GM19328 (cell line): ENCODE measurements around the gene RDX.
"Not testable (repeated sequence)": the region's sequence is repeated elsewhere in the genome, so short reads cannot be mapped to it uniquely, and the experiment has no call there.

Source experiments
- ATAC-seq: cut with Tn5 transposase; IDR thresholded peaks from one replicate; pipeline ENCODE4 v1.9.1; 2021; ENCODE audit warnings: mild to moderate bottlenecking, moderate library complexity; ENCODE audit not compliant: unreplicated experiment

The RDX gene

DNA sequence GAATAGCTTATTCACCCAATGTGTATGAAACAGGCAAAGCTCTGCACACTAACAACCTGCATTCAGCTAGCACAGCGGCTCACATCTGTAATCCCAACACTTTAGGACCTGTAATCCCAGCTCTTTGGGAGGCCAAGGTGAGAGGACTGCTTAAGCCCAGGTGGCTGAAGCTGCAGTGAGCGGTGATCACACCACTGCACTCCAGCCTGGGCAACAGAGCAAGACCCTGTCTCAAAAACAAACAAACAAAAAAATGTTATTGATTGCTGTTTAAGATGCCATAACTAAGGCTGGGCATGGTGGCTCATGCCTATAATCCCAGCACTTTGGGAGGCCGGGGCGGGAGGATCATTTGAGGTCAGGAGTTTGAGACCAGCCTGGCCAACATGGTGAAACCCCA, 15.8 kb downstream of the RDX start:
- ATAC-seq: not testable (repeated sequence)

DNA sequence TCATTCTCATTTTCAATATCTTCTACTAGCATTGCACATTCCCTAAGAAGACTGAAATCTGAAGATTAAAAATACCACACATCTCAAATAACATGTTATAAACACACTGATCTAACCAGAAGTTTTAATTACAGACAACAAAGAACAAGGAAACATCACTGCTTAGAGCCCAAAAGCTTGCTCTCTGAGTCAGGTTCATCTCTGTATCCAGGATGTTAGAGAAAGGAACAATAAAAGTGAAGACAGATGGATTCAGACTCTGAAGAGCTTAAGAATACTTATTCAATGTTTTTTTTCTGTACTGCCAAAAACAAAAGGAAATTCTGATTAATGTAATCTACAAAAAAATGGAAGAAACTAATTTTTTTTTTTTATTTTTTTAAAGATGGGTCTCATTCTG, 16.5 kb downstream of the RDX start:
- ATAC-seq: no peak

DNA sequence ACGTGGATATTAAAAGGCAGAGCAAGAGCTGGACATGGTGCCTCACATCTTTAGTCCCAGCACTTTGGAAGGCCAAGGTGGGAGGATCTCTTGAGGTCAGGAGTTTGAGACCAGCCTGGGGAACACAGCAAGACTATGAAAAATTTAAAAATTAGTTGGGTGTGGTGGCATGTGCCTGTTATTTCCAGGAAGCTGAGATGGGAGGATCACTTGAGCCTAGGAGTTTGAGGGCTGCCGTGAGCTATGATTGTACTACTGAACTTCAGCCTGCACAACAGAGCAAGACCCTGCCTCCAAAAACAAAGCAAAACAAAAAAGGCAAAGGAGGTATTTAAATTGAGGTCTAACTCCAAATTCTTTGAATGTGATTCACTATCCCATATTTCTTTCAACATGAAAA, 23.5 kb downstream of the RDX start:
- ATAC-seq: no peak

DNA sequence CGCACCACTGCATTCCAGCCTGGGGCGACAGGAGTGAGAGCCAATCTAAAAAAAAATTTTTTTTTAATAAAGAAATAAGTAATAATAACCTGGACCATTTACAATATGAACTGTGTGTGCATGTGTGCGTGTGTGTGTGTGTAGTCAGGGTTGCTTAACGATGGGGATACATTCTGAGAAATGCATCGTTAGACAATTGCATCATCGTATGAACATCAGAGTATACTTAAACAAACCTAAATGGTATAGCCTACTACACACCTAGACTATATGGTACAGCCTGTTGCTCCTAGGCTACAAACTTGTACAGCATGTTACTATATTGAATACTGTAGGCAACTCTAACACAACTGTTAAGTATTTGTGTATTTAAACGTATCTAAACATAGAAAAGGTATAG, 26.4 kb downstream of the RDX start:
- ATAC-seq: no peak

DNA sequence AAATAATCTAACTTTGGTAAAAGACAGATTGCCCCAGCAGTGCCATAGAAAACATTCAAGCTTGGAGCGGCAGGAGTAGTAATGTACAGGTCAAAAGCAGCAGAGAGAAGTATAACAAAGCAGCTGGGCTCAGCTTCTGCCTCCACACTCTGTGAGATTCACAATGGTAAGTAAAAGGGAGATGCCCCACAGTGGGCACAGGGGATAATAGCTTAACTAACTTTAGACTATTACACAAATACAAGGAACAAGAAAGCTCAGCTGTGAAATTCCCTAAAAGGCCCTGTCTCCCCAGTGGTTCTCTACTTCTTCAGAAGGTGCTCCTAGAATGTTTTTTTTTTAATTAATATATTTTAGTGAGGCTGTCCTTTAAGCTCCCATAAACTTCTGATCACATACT, 28.0 kb downstream of the RDX start:
- ATAC-seq: no peak

DNA sequence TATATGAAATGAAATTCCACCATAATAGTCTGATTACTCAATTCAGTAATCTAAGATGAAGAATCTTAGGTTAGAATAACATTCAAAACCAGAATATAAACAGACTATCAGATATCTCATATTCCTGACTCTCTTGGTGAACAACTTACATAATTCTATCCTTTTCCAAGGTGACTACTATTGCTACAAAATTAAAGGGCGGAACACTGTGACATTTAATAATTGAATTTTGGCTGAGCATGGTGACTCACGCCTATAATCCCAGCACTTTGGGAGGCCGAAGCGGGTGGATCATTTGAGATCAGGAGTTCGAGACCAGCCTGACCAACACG, 34.4 kb downstream of the RDX start:
- ATAC-seq: no peak

DNA sequence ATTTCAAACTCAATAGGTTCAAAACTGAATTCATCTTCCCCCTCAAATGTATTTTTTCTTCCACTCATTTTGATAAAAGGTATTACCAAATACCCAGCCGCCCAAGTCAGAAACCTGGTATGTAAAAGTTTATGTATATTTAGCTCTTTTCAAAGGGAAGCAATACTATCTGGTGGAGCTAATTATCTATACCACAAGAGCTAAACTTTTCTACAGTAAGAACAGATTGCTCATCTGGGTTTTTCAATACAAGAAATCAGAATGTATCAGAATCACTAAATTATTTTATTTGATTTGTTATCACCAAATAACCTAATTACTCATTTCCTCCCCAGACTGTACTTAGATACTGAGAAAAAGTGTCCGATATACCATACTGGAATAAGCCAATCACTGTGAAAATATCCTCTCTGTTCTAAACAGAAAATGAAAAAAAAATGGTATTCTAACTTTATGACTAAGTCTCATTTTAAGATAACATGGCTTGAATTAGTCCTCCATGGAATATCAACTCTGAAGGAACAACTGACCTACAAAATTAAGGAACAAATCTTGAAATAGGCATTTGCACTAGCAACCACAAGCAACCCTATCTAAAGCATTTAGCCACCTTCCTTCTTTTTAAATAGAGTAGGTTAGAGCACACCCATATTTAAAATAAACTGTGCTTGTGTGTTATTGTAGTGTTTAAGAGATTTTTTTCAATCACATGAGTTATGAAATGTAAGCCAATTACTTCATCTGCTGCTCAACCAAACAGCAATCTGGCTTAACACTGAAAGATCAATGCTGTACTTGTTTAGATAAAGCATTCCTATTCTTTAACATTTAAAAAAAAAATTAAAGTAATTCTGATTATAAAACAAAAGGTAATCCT, 35.0 kb downstream of the RDX start:
- no peak for ATAC-seq

DNA sequence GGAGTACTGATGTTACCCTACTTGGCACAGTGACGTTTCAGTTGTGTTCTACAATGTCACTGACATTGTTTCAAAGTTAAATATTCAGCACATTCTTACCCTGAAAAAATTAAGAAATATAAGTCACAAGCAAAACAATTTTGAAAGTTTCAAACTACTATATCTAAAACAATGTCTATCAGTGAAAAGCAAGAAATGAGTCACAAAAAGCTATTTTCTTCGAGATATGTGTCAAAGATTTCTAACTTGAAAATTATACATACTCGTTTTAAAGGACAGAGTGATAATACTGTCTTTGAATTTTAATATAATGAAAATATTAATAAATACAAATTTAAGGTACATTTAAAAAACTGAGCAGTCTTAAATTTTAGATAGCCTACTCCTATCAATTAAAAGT, 42.9 kb downstream of the RDX start:
- no peak for ATAC-seq

DNA sequence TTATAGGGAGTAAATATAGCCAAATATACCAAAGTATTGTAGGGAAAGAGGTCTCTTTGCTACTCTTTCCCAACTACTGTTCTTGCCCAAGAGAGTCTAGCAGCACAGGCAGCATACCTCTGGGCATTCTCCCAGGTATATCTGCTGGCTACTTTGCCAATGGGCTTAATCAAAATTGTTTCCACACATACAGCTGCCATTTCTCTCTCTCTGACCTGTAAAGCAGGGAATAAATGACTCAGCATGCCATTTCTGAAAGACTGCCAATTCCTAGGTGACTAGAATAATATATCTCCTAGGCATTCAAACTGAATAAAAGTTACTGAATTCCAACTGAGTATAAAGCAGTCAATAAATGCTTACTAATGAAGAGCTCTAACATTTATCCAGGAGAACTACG, 44.6 kb downstream of the RDX start:
- ATAC-seq: no peak

DNA sequence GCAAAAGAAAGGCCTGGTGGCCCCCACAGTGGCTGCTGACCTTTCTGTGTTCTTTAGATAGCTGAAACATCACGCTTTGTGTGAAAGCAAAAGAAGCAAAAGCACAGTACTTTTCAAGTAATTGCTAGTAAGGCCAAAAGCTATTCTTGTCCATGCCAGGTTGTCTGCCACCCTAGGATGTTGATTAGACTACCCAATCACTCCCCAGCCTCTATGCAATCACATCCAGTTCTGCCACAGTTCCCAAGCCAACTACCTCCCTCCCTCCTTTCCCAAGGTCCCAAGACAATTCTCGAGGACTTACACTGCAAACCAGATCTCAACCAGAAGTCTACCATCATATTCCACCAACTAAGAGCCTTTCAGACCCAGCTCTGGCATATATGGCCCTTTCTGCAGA, 46.2 kb downstream of the RDX start:
- no peak for ATAC-seq

DNA sequence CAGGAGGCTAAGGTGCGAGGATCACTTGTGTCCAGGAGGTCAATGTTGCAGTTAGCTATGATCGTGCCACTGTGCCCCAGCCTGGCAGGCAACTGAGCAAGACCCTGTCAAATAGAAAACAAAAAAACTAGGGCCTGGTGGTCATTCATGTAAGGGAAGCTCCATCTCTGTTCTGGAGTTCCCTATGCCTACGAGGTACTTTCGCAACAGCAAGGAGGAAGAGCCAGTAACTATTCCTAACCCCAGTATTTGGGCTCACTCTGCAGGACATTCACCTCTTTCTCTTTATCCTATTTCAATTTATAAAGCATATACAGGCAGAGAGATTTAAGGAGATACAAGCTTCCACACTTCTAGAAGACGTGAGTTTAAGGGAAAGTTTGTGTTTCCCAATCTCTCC, 46.6 kb downstream of the RDX start:
- ATAC-seq: no peak

DNA sequence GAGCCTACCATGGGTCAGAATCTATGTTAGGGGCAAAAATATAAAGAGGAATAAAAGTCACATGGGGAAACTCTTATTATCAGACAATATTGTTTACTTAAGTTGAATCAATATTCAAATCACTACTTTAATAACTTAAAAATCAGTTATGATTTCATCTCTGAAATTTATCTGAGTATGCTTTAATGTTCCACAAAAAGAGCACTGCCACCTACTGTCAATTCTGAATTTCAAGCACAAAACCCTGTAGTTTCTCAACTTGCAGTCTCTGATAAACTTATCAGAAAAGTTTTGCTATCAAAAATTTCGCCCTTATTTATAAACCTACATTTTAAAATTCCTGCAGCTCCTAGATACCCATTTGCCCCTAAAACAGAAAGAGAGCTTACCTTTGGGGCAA, 47.3 kb downstream of the RDX start:
- ATAC-seq: no peak

DNA sequence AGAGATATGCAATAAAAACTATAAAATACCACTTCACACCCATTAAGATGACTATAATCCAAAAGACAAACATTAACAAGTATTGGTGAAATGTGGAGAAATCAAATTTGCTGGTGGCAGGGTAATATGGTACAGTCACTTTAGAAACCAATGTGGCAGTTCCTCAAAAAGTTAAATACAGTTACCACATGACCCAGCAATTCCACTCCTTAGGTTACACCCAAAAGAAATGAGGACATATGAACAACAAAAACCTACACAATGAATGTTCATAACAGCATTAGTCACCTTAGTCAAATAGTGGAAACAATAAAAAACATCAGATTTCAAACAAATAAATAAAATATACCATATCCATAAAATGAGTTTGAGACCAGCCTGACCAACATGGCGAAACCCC, 52.6 kb downstream of the RDX start:
- ATAC-seq: no peak

DNA sequence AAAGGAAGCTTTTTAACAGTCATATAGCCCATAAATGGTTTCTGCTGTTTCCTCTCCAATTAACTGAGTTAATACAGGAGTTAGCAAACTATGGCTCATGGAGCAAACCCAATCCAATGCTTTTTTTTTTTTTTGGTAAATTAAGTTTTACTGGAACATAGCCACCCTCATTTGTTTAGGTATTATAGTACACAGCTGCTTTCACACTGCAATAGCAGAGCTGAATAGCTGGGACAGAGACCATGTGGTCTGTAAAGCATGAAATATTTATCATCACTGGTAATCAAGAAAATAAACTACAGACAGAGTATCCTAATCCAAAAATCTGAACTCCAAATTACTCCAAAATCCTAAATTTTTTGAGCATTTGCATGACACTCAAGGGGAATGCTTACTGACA, 53.7 kb downstream of the RDX start:
- no peak for ATAC-seq

DNA sequence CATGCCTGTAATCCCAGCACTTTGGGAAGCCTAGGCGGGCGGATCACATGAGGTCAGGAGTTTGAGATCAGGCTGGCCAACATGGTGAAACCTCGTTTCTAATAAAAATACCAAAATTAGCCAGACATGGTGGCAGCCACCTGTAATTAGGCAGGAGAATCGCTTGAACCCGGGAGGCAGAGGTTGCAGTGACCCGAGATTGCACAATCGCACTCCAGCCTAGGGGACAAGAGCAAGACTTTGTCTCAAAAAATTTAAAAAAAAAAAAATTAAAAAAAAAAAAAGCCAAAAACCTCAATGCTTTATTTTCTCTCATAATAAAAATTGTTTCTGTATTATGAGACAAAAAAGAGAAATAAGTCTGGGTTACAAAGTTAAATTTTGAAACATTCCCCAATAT, 54.2 kb downstream of the RDX start:
- no peak for ATAC-seq

DNA sequence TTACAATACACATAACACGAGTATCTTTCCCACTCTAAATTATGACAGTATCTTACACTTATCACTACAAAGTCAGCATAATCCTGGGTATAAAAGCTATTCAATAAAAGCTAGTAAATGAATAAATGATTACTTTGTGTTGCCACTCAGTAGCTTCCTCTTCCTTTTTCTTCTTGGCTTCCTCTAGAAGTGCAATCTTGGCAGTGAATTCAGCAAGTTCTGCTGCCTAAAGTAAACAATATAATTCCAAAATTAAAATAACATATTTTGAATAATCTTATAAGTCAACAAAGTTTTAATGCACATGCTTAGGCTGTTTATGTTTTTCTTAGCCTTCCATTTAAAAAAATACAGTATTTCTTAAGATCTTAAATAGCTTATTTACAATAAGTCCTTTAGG, 60.4 kb downstream of the RDX start:
- no peak for ATAC-seq

DNA sequence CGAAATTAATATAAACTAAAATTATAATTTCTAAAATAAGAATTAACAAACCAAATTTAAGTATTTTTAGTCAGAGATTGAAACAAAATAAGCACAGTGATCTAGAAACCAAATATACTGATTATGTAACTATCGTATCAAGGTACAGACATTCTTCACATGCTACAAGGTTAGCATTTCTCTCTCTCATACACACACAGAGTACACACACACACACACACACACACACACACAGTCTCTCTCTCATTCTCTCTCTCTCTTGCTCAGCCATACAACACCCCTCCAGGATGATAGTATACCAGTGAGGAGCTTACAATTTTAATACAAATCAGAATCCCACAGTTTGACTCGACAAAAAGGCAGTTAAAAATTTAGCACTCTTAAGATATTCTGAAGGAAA, 66.0 kb downstream of the RDX start:
- no peak for ATAC-seq

DNA sequence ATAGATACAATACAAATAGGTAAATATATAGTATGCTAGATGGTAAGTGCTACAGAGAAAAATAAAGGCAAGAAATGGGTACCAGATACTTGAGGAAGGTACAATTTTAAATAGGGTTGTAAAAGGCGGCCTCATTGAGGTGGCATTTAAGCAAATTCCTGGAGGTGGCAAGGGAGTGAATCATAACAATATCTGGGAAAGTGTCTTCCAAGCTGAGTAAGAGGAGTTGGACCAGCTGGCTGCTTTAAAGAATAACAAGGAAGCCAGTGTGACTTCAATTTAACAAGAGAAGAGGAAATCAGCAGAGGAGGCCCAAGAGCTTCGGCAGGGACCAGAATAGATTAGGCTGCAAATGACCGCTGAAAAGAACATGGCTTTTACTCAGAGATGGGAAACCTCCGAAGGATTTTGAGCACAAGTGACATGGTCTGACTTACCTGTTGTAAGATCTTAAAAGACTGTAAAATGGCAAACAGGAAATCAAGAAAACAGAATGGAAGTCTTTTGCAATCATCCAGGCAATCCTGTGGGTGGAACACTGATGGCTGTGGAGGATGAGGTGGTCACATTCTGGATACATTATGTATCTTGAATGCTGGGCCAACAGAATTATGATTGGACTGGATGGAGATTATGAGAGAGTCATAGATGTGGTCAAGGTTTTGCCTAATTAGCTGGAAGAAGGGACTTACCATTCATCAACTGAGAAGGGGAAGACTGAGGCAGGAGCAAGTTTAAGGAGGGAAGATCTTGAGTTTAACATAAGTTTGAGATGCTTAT, 77.2 kb downstream of the RDX start:
- no peak for ATAC-seq

DNA sequence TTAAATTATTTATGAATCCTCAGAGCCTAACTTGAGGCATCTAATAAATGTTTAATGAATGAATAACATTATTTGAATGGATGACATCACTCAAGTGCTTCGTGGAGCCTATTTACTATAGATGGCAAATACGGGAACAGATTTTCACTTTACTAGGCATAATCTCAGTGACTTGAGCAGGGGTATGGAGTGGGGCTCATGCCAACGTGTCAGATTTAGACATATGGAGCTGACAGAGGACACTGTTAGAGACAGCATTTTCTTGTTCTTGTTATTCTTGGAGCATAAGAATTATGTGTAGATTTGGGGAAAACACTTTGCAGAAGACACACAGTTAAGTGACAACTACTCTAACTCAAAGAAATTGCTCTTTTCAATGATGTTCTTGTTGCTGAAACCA, 78.5 kb downstream of the RDX start:
- ATAC-seq: no peak

DNA sequence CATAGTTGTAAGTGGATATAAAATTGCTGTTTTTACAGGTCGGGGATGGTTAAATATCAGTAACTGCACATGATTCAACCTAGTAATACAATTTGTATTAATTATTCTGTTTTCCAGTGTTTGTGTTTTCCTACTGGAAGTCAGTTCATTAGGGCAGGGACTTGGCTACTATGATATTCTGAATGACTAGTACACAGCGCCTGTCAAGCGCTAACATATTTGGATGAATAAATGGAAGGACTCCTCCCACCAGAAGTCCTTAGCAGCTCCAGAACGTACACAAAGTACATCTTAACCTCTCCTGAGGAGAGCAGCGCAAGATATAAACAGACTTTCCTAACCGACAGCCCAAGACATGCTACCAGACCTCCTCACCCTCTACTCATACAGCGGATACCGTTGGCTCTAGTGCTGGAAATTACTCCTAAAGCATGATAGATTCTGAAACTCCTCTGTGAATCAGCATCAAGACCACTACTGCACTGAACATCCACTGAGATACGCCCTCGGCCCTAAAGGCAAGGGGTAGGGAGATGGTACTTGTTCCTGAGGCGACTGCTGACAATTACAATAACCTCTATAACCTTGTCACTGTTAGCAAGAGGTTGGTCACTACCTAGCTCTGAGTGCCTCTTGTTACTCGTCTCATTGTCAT, 79.1 kb downstream of the RDX start:
- no peak for ATAC-seq

DNA sequence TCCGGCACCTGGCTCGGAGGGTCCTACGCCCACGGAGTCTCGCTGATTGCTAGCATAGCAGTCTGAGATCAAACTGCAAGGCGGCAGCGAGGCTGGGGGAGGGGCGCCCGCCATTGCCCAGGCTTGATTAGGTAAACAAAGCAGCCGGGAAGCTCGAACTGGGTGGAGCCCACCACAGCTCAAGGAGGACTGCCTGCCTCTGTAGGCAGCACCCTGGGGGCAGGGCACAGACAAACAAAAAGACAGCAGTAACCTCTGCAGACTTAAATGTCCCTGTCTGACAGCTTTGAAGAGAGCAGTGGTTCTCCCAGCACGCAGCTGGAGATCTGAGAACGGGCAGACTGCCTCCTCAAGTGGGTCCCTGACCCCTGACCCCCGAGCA, 87.1 kb downstream of the RDX start:
- ATAC-seq: not testable (repeated sequence)

DNA sequence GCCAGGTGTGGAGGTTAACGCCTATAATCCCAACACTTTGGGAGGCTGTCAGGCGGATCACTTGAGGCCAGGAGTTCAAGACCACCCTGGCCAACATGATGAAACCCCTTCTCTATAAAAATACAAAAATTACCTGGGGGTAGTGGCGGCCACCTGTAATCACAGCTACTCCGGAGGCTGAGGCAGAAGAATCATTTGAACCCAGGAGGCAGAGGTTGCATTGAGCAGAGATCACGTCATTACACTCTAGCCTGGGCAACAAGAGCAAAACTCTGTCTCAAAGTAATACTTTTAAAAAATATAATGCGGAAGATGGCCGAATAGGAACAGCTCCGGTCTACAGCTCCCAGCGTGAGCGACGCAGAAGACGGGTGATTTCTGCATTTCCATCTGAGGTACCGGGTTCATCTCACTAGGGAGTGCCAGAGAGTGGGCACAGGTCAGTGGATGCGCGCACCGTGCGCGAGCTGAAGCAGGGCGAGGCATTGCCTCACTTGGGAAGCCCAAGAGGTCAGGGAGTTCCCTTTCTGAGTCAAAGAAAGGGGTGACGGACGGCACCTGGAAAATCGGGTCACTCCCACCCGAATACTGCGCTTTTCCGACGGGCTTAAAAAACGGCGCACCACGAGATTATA, 87.6 kb downstream of the RDX start:
- ATAC-seq: not testable (repeated sequence)
